GM21423 (cell line): Measurements from ENCODE around the gene CDH22.

ENCODE experiments used
- ATAC-seq: cut with Tn5 transposase; IDR thresholded peaks from one replicate; pipeline ENCODE4 v1.9.1; 2021; ENCODE audit warnings: mild to moderate bottlenecking, moderate library complexity; ENCODE audit not compliant: unreplicated experiment

The CDH22 gene

GRCh38 chr20:46308258-46309157, at the start of gene CDH22:
Gene CDH22 (minus strand): TSS chr20:46308498. CDS start chr20:46251294, 57,204 bp downstream.
- no peak for ATAC-seq

DNA sequence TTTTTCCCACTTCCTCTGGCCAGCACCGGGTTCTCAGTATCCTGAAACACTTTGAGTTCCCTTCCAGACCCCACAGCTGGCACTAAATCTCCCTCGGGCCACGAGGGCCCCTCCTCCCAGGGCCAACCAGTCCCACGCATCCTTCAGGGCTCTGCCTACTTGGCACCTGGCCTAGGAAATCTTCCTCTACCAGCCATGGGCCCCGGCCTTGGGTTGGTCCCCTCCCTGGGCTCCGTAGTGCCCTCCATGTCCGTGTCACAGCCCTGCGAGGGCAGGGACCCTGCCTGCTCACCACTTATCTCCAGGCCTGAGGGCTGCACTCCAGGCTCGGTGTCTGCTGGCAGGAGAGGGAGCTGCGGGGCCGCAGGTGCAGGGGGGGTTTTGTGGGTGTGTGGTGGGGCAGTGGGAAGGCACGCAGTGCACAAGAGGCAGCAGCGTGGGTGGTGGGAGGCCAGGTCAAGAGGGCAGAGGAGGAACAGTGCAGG, 48.8 kb upstream of the CDH22 start:
- no peak for ATAC-seq

- ATAC-seq, result no peak
Measured at GRCh38 chr20:46356195-46357029, 48.1 kb upstream of the CDH22 start.

GRCh38 chr20:46355778-46356177, 47.5 kb upstream of the CDH22 start:
- no peak for ATAC-seq

GRCh38 chr20:46354920-46355654, 46.8 kb upstream of the CDH22 start:
- no peak for ATAC-seq

- ATAC-seq, result no peak
Measured at GRCh38 chr20:46354207-46354555, 45.9 kb upstream of the CDH22 start.

DNA sequence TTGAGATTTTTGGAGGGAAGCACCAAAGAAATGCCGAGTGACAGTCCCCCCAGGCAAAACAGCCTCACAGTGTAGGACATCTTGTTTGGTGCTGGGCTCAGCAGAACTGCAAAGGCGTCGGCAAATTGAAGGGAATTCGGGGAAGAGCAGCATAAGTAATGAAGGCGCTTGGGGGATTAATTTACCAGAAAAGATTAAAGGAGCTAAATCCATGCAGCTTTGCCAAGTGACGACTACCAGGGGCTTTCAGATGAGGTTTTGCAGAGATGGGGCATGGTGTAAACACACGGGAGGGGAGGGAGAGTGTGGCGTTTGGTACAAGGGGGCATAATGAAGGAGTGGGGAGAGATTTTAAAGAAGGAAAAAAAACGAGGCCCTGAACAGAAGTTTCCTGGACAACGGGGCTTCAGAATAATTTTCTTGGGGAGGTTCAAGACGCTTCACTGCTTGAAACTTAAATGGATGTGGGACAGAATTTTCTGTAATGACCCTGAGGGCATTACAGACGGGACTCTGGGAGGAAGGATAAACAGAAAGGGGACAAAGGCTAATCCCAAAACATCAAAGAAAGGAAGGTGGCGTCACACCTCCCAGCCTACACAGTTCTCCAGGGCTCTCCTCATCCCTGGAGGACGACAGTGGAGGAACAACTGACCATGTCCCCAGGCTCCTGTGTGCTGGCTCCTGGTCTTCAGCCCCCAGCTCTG, 45.4 kb upstream of the CDH22 start:
- ATAC-seq, result no peak

- no peak for ATAC-seq
Measured at GRCh38 chr20:46352370-46352938, 44.2 kb upstream of the CDH22 start.

DNA sequence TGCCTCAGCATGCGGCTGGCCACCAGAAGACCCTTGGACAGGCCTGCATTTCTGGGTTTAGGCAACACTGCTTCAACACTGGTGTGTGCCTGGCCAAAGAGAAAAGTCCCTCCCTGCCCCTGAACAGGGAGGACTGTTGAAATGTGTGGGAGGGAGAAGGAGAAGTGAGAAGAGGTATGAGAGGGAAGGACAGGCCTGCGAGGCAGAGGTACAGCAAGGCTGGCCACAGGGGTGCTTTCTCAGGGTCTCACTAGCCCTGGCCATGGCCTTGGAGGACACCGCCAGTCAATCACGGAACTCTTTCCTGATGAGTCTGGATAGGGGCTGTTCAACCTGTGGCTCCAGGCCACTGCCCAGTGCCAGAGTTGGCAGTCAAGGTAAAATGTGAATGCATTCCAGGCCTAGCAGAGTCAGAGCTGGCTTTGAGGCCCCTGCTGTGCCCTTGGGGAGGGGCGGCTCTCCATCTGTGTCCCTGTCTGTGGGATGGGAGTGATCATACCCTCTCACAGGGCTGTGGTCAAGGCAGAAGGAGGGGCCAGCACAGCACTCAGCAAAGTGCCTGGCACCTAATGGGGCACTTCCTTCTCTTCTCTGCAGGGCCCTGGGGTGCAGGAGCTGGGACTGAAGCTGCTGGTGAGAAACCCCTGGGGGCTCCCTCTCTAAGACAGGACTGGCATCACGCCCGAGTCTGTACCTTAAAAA, 43.2 kb upstream of the CDH22 start:
- no peak for ATAC-seq

DNA sequence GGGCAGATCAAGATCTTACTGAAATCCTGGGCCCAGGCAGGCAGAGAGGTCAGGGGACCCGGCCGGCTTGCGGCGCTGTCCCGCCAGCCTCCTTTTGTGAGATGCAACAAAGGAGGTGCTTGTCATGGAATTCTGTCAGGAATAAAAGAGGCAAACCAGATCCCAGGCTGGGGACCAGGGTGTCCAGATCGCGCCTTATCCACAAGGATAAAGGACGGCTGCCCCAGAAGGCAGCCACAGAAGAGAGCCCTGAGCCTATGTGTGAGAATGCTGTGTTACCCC, 42.6 kb upstream of the CDH22 start:
- no peak for ATAC-seq

DNA sequence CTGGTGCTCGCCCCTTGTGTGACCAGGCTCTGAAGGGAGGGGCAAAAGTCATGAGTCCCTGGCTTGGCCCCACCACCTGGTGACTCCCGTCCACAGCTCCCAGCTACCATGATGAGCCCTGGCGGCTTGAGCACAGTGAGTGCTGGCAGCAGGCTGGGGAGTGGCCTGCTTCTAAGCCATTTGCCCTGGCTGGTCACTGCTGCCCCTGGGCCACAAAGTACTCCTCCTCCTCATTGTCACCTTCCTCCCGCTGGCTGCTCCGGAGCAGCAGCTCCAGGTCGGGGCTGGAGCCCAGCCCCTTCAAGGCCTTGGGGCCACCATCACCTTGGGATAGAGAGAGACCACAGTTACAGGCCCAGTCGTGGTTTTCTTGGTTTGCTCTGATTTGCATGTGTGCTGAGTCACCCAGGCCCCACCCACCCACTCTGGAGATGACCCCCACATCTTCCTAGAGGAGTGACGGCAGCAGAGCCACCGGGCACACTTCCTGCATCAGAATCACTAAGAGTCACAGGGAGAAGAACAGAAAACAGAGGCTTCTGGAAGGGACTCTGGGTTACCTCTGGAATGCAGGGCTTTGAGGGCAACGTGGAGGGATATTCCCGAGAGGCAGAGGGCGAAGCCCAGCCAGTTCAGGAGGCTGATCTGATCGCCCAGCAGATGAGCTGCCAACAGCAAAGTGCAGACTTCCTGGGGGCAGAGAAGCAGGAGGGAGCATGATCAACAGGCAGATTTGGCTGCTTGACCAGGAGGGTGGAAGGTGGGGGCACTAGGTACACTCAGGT, 42.1 kb upstream of the CDH22 start:
- ATAC-seq, result peak; percentile 58

- ATAC-seq, result no peak
Measured at GRCh38 chr20:46349742-46350056, 41.4 kb upstream of the CDH22 start.

- no peak for ATAC-seq
Measured at GRCh38 chr20:46349035-46349741, 40.9 kb upstream of the CDH22 start.

GRCh38 chr20:46347841-46348803, 39.8 kb upstream of the CDH22 start:
- ATAC-seq, result no peak

DNA sequence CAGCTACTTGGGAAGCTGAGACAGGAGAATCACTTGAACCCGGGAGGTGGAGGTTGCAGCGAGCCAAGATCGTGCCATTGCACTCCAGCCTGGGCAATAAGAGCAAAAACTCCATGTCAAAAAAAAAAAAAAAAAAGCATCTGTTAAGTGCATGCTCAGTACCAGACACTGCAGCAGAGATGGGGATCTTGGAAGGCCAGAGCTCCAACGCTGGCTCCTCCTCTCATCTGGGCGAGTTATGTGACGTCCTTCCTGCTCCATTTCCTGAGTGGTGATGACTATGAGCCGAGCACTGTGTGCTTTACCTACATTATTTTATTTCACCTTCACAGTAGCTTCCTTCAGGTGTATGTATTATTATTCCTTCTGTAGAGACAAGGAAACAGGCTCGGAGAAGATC, 38.5 kb upstream of the CDH22 start:
- ATAC-seq, result no peak

DNA sequence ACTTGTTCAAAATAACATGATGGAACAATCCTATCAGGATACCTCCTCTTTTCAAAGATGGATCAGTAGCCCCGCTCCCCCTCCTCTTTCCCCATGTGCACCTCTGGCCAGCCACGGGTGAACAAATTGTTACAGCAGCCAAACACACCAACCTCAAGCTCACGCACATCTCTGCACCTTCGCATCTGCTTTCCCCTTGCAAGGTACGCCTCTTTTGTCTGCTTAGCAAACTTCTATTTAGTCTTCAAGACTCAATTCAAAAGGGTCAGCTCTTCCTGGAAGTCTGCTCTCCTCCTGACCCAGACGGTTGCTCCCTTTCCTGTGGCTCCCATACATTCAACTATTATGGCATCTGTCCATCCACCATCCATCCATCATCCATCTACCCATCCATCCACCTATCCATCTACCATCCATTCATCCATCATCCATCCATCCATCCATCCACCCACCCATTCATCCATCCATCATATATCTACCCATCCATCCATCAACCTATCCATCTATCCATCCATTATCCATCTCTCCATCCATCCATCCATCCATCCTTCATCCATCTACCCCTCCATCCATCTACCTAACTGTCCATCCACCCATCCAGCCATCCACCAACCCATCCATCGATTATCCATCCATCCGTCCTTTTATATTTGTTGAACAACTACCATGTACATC, 36.3 kb upstream of the CDH22 start:
- no peak for ATAC-seq

DNA sequence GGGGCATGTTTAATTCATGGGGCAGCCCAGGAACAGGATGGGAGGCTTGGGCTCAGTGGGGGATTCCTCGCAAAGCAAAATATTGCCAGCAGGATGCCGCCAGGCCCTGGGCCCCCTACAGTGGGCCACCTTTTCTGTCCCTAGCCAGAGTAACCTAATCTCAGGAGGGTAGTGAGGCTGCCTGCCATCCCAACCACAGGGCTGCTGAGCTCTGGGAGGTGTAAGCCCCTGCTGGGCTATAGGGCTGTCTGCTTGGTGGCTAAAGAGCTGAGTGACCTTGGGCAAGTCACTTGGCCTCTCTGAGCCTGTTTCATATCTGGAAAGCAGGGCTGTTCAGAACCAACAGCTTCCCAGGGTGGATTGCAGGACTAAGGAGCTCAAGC, 35.7 kb upstream of the CDH22 start:
- ATAC-seq, result no peak
